ENCODE measurements around the gene TPX2.

- TF ChIP-seq POLR2AphosphoS5 (IDR thresholded peaks at IDR 0.05; ENCODE audit: low read depth, low read length) (no peak), CTCF (IDR thresholded peaks at IDR 0.05) (no peak), REST (IDR thresholded peaks at IDR 0.05; ENCODE audit: low read depth, low read length) (no peak)
These were observed 43.0 kb upstream of the TPX2 start for GRCh38 chr20:31695849-31696804.
